HUES64 (cell line): ENCODE results near the gene CHMP1B.

Experiments
- H3K27ac ChIP-seq: 2 replicates; pipeline ENCODE4 v1.7.0; 2013; ENCODE audit warnings: low read depth, low read length, inconsistent platforms
- H3K27me3 ChIP-seq: 2 replicates; pipeline ENCODE4 v1.6.1; 2013; ENCODE audit warnings: mild to moderate bottlenecking, low read length; ENCODE audit not compliant: insufficient read depth
- H3K36me3 ChIP-seq: 2 replicates; pipeline ENCODE4 v1.6.1; 2013; ENCODE audit warnings: mild to moderate bottlenecking, low read length; ENCODE audit not compliant: insufficient read depth
- H3K4me1 ChIP-seq: 2 replicates; pipeline ENCODE4 v1.6.1; 2013; ENCODE audit warnings: mild to moderate bottlenecking, low read length, moderate library complexity; ENCODE audit not compliant: insufficient read depth
- H3K4me3 ChIP-seq: 2 replicates; pipeline ENCODE4 v1.5.1; 2013; ENCODE audit warnings: mild to moderate bottlenecking, low read length, moderate library complexity
- H3K9ac ChIP-seq: 2 replicates; pipeline ENCODE4 v1.6.1; 2013; ENCODE audit warnings: mild to moderate bottlenecking, low read depth, low read length
- H3K9me3 ChIP-seq: 2 replicates; pipeline ENCODE4 v1.6.1; 2013; ENCODE audit warnings: low read depth, low read length; ENCODE audit not compliant: insufficient read depth
- WGBS: fragments of 150-250, 120-280 bp; methylation state at CpG from one replicate; pipeline ENCODE4 v1.1.7; 2013; ENCODE audit warnings: missing lambda C conversion rate; 5-methylcytosine and 5-hydroxymethylcytosine counted together

The CHMP1B gene

DNA sequence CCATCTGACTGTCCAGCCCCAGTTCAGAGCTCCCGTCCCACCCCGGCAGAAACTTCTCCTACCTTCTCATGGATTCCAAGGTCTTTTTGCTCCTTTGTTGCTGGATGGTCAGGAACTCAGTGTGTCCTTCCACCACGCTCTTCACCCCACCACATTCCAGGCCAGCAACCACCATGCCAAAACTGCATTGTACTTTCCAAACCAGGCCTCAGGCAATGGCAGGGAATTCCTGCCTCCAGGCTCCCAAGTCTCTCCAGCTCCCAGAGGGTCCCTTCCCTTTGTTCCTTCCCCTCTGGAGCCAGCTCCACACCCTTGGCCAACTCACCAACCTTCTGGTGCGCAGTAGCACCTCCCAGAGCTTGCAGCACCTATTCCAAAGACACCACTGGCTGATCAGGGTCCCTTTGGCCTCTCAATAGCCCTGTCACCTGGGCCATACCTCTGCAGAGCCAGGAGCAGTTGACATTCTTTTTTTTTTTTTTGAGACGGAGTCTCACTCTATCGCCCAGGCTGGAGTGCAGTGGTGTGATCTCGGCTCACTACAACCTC is 8.1 kb downstream of the CHMP1B start:
- H3K27me3 ChIP-seq: no peaks in the 10 kb centered on the region
- no peaks in the 10 kb centered on the region for H3K36me3 ChIP-seq
- no peaks in the 10 kb centered on the region for H3K9me3 ChIP-seq
- peaks cover 25% of the 10 kb centered on the region for H3K4me1 ChIP-seq
- H3K4me3 ChIP-seq: no peak overlapping the region
- no peak overlapping the region for H3K27ac ChIP-seq
- WGBS: 95% methylated on average over 7 of the region's 7 CpGs
- no peak overlapping the region for H3K9ac ChIP-seq

DNA sequence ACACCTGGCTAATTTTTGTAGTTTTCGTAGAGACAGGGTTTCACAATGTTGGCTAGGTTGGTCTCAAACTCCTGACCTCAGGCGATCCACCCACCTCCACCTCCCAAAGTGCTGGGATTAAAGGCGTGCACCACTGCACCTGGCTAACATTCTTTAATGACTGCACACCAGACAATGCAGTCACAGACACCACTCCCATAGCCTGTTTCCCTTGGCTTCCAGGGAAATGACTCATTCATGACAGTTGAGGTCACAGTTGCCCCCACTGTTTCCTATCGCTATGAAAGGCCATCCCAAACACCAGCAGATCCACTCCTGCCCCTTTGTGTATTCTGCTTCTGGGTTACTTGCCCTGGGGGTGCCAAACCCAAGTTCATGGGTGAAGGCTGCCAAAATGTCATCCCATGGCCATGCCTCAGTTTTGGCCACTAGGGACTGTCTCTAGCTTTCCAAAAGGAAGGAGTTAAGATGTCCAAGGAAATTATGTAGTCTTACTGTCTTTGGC is 8.7 kb downstream of the CHMP1B start:
- WGBS: 82% methylated on average over 4 of the region's 4 CpGs
- no peak overlapping the region for H3K4me3 ChIP-seq
- no peak overlapping the region for H3K27ac ChIP-seq
- H3K4me1 ChIP-seq: peaks cover 25% of the 10 kb centered on the region
- no peaks in the 10 kb centered on the region for H3K9me3 ChIP-seq
- no peak overlapping the region for H3K9ac ChIP-seq
- no peaks in the 10 kb centered on the region for H3K27me3 ChIP-seq
- H3K36me3 ChIP-seq: no peaks in the 10 kb centered on the region

DNA sequence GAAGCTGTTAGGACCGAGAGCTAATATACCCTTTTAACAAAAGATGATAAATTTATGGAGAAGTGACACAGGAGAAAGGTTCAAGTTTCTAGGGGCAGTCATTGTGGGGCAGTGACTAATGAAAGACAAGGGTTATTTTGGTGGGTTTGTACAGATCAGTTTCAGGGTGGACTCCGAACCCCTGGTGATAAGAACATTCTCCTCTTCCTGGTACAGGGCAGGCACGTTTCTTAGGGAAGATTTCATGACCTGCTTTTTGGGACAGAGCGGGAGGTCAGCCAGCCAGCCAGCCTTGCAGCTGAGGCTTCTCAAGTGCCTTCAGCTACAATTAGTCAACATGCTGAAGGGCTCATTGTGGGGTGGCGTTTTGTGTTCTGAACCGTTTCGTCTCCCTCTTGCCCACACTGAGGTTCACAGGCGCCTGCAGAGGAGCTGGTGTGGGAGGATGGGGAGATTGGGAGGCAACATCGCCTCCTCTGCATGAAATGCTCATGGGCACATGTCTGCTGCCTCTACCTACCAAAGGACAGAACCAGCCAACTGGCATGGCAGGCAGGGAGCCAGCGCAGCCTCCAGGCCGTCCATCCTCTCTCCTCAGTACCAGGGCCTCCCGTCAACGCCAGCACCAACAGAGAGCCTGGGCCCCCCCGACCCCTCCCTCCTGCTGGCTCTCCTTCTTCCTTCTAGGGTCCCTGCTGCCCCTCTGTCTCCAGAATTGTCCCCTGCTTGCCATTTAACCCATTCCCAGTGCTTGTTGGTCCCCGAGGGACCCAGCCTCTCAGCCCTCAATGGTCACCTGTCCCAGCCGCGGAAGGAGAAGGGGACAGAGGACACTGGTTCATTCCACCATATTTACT is 9.6 kb downstream of the CHMP1B start:
- no peaks in the 10 kb centered on the region for H3K27me3 ChIP-seq
- H3K9me3 ChIP-seq: no peaks in the 10 kb centered on the region
- H3K9ac ChIP-seq: no peak overlapping the region
- H3K36me3 ChIP-seq: no peaks in the 10 kb centered on the region
- H3K27ac ChIP-seq: no peak overlapping the region
- peaks cover 25% of the 10 kb centered on the region for H3K4me1 ChIP-seq
- no peak overlapping the region for H3K4me3 ChIP-seq
- WGBS: 88% methylated on average over 16 of the region's 17 CpGs

DNA sequence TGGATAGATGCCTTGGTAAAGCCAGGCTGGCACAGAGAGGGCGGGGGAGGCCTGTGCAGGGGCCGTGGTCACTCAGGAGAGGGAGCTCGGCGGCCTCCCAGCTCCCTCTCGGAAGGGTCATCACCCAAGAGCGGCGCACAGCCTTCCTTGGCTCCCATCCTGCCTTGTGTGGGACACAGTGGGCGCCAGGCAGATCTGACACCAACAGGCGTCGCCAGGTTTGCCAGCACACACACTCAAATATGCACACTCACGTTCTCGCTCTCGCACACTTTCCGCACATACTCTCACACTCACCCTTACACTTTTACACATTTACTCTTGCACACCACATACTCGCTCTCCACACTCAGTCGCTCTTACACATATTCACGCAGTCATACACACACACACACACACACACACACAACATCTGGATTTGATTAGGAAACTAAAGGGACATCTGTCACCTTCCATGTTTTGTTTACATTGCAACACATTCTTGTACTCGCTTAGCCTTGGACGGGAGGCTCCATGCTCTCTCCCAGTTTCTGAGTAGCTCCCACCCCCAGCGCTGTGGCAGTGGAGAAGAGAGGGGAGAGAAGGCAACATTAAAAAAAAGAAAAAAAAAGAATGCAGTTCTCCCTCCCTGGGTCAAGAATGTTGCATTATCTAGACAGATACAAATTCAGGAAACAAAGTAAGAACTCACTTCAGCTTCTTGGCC is 10.5 kb downstream of the CHMP1B start:
- Histone ChIP-seq H3K9me3 (no peaks in the 10 kb centered on the region), H3K4me3 (no peak overlapping the region), H3K27me3 (no peaks in the 10 kb centered on the region), H3K4me1 (peaks cover 25% of the 10 kb centered on the region), H3K9ac (no peak overlapping the region), H3K36me3 (no peaks in the 10 kb centered on the region), H3K27ac (no peak overlapping the region)
- WGBS: 93% methylated on average over 20 of the region's 20 CpGs

DNA sequence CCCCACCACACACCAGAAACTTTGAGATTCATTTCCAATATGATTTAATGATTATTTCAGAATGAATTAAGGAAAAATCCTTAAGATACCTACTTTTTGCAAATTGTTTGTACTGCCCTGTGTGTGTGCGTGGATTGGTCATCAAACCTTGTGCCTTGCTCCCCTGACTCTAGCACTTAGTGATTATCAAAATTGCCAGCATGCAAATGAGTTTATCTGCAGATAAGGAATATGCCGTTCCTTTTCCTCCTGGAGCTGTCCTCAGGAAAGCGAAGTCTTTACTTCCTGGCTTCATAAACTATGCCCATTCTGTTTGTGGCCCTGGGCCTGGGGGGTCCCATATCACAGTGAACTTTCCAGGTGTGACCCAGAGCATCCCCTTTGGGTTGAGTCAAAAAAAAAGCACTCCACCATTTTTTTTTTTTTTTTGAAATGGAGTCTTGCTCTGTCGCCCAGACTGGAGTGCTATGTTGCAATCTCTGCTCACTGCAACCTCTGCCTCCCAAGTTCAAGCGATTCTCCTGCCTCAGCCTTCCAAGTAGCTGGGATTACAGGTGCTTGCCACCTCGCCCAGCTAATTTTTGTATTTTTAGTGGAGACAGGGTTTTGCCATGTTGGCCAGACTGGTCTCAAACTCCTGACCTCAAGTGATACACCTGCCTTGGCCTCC is 11.4 kb downstream of the CHMP1B start:
- Histone ChIP-seq H3K9me3 (no peaks in the 10 kb centered on the region), H3K4me1 (peaks cover 16% of the 10 kb centered on the region), H3K27me3 (no peaks in the 10 kb centered on the region), H3K27ac (no peak overlapping the region), H3K9ac (no peak overlapping the region), H3K4me3 (no peak overlapping the region), H3K36me3 (no peaks in the 10 kb centered on the region)
- 90% methylated on average over 6 of the region's 6 CpGs for WGBS

DNA sequence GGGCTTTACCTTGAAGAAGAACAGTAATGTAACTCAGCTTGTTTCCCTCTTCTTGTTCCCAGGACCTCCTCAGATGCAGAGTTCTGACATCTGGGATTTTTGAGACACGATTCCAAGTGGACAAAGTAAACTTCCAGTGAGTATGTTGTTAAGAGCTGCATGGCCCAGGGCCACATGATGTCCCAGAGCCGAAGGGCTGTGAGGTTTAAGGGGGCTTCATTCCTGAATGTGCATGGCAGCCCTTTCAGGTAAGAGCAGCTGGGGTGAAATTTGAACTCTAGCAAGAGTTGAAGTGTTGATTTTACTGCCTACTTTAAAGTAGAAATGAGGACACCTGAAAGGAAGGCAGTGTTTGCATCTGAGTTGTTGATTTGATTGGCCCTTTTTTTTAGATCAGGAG is 13.3 kb downstream of the CHMP1B start:
- no peaks in the 10 kb centered on the region for H3K9me3 ChIP-seq
- no peaks in the 10 kb centered on the region for H3K27me3 ChIP-seq
- no peak overlapping the region for H3K9ac ChIP-seq
- peaks cover 1% of the 10 kb centered on the region; the same call in 1 of the 2 replicates for H3K36me3 ChIP-seq
- H3K27ac ChIP-seq: no peak overlapping the region
- no peaks in the 10 kb centered on the region for H3K4me1 ChIP-seq
- 88% methylated on average over 2 of the region's 2 CpGs for WGBS
- no peak overlapping the region for H3K4me3 ChIP-seq

DNA sequence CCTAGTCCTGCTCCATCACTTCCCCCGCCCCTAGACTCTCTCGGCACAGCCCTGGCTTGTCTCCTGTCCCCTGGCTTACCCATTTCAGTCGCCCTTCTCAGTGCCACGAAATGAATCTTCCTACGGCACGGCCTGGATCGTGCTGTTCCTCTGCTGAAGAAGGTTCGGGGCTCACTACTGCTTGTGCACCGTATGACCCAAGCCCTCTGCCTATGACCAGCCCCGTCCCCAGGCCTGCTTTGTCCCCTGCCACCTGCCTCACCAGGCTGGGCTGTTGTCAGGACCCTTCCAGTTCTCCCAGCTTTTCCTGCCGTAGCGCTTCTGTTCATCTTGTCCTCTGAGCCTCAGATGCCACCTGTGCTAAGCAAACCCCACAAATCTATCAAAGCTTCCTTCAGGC is 13.9 kb downstream of the CHMP1B start:
- no peaks in the 10 kb centered on the region for H3K4me1 ChIP-seq
- 95% methylated on average over 12 of the region's 12 CpGs for WGBS
- no peaks in the 10 kb centered on the region for H3K27me3 ChIP-seq
- no peak overlapping the region for H3K27ac ChIP-seq
- no peak overlapping the region for H3K4me3 ChIP-seq
- no peak overlapping the region for H3K9ac ChIP-seq
- H3K36me3 ChIP-seq: peaks cover 6% of the 10 kb centered on the region; the same call in 1 of the 2 replicates
- no peaks in the 10 kb centered on the region for H3K9me3 ChIP-seq

DNA sequence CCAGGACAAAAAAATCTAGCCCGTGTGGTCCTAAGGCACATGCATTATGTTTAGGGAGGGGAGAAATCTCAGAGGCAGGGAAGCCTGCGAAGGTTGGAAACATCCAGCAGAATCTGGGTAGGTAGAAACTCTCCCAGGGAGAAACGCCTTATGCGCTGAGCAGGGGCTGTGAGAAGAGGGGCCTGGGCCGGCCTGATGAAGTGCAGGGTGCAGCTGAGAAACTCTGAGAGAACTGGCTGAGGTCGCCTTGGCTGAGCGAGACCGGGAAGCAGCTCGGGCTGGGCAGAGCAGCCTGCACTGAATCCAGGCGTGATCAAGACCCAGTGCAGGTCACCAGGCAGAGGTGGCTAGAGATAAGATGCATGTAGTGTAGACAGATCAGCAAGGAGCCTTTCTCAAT is 15.1 kb downstream of the CHMP1B start:
- Histone ChIP-seq H3K27ac (no peak overlapping the region), H3K36me3 (peaks cover 6% of the 10 kb centered on the region; the same call in 1 of the 2 replicates), H3K27me3 (no peaks in the 10 kb centered on the region), H3K9ac (no peak overlapping the region), H3K4me3 (no peak overlapping the region), H3K9me3 (no peaks in the 10 kb centered on the region), H3K4me1 (no peaks in the 10 kb centered on the region)
- WGBS: 95% methylated on average over 10 of the region's 10 CpGs

DNA sequence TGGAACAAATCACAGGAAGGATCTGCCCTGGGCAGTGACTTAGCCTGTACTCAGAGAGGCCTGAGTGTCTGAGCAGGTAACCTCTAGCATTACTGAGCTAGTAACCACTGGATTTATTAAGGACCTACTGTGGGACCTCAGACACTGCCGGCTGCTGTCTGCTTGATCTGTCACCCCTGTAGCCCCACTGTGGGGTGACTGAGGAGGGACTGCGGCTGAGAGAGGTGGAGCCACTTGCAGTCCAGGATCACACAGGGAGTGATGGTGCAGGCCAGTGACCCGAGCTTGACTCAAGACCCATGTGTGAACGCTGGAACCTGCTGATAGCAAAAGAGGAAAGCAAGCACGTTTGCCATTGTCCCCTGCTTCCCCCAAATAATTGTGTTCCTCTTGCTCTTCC is 15.6 kb downstream of the CHMP1B start:
- H3K4me1 ChIP-seq: no peaks in the 10 kb centered on the region
- no peaks in the 10 kb centered on the region for H3K27me3 ChIP-seq
- no peak overlapping the region for H3K9ac ChIP-seq
- peaks cover 6% of the 10 kb centered on the region; the same call in 1 of the 2 replicates for H3K36me3 ChIP-seq
- no peaks in the 10 kb centered on the region for H3K9me3 ChIP-seq
- H3K4me3 ChIP-seq: no peak overlapping the region
- H3K27ac ChIP-seq: no peak overlapping the region
- 90% methylated on average over 5 of the region's 5 CpGs for WGBS

DNA sequence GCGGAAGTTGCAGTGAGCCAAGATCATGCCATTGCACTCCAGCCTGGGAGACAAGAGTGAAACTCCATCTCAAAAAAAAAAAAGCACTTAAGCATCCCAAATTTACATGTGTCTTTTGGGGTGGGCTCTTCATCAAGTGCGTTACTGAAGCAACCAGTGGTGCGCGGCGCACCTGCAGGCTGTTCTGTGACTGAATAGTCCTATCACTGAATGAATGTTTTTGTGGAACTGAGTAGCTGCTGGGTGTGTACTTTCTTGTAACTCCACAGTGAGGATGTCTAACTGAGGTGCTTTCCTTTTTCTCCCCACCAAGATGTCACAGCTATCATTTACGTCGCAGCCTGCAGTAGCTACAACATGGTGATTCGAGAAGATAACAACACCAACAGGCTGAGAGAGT is 17.0 kb downstream of the CHMP1B start:
- no peaks in the 10 kb centered on the region for H3K4me1 ChIP-seq
- no peak overlapping the region for H3K9ac ChIP-seq
- no peak overlapping the region for H3K4me3 ChIP-seq
- H3K36me3 ChIP-seq: peaks cover 6% of the 10 kb centered on the region; the same call in 1 of the 2 replicates
- no peaks in the 10 kb centered on the region for H3K27me3 ChIP-seq
- no peaks in the 10 kb centered on the region for H3K9me3 ChIP-seq
- H3K27ac ChIP-seq: no peak overlapping the region
- WGBS: 94% methylated on average over 8 of the region's 8 CpGs

DNA sequence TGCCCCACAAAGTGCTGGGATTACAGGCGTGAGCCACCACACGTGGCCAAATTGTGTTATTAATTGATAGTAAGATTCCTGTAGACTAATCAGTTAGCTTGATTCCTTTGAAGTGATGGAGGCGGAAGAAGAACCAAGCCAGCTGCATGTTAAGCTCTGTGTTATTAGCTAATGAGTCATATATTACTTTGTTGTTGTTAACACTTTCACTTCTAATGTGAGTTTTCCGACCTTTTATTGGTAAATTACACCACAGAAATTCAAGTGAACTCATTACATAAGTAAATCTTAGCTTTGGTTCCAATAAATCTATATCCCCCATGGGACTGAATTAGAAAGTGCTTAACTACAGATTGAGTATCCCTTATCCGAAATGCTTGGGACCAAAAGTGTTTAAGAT is 20.3 kb downstream of the CHMP1B start:
- H3K27ac ChIP-seq: no peak overlapping the region
- no peaks in the 10 kb centered on the region for H3K9me3 ChIP-seq
- 93% methylated on average over 5 of the region's 5 CpGs for WGBS
- no peak overlapping the region for H3K4me3 ChIP-seq
- H3K9ac ChIP-seq: no peak overlapping the region
- no peaks in the 10 kb centered on the region for H3K4me1 ChIP-seq
- H3K36me3 ChIP-seq: peaks cover 14% of the 10 kb centered on the region; the same call in 1 of the 2 replicates
- no peaks in the 10 kb centered on the region for H3K27me3 ChIP-seq
